ENCODE measurements around the gene TNFRSF14. TPM values are rescaled to one million over a fixed set of nuclear protein-coding genes. Genes with fewer than 3 reads are reported as not detected.
A peak's percentile ranks its signal among the peaks of the same experiment; 100 is the strongest.

Gene TNFRSF14
- total RNA-seq, 4 donors from 2014 or later, result 3.4 to 11.5 (median 5.0) TPM

DNA sequence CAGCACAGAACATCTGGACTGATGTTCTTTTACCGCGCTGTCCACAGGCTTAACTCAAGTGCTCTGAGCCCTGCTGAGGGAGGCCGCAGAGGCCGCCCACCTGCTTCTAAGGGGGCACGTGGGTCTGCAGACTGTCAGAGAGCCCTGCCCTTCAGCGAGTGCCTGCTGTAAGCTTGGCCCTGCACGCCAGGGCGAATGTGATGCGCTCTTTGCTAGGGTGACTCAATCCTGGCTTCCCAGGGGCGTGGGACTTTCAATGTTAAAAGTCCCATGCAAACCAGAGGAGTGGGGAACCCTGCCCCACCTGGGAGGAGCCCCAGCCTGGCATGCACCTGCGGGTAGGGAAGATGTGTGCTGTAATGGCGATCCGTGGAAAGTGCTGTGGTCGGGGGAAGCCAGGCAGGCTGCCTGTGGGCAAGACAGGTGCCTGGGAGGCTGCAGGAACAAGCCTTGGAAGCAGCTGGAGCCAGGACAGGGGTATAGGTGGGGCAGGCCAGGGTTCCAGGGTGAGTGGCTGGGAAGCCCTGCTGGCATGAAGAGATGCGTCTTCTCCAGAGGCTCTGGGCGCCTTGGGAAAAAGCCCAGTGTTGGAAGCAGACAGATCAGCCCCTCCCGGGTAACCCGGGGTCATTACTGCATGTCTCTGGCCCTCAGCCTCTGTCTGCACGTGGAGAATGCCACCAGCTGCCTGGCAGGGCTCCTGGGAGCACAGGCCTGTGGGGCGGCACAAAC lies 29.2 kb upstream of the TNFRSF14 start:
- H3K4me1 ChIP-seq, result peaks cover 78 to 80% of the 10 kb centered on the region in 2 donors
- TF ChIP-seq CTCF (IDR thresholded peaks at IDR 0.05 in 4 of 5, conservative IDR thresholded peaks at IDR 0.05 in 1 of 5), result no peak
- no peak for TF ChIP-seq POLR2A (IDR thresholded peaks at IDR 0.05)
- peak overlapping the region; percentile 53 to 99 (median 81) for H3K4me3 ChIP-seq
- H3K27ac ChIP-seq, result peak overlapping the region; percentile 85 to 95 (median 88)
- DNase-seq (peak; percentile 76 to 93), ATAC-seq (peak; percentile 21 to 42)
- no peaks in the 10 kb centered on the region for H3K36me3 ChIP-seq
- no peaks in the 10 kb centered on the region for H3K9me3 ChIP-seq
- in situ Hi-C loops (cut with MboI; ENCODE audit: low sequenced_read_pairs in 4 of 4), result loop anchor here in 1 of 4 donors (25.0 kb wide), 1 partner anchor 315 kb away; no protein-coding TSS in a partner anchor
- no peaks in the 10 kb centered on the region for H3K27me3 ChIP-seq
- intact Hi-C loops (cut with DNase I; ENCODE audit: low total_unique reads), result loop anchor here (1.0 kb wide), 2 partner anchors 59 to 115 kb away; partner anchors contain the start of genes PEX10 and PRXL2B

GRCh38 chr1:2527556-2527860 lies 28.7 kb upstream of the TNFRSF14 start:
- Histone ChIP-seq H3K27me3 (no peaks in the 10 kb centered on the region), H3K27ac (peak overlapping the region; percentile 85 to 95 (median 88)), H3K36me3 (no peaks in the 10 kb centered on the region), H3K4me3 (no peak overlapping the region), H3K4me1 (peaks cover 81 to 85% of the 10 kb centered on the region in 2 donors), H3K9me3 (no peaks in the 10 kb centered on the region)
- no peak for DNase-seq
- intact Hi-C loops (cut with DNase I; ENCODE audit: low total_unique reads) (no loop called here), in situ Hi-C loops (cut with MboI; ENCODE audit: low sequenced_read_pairs in 4 of 4) (loop anchor here in 1 of 4 donors (25.0 kb wide), 1 partner anchor 315 kb away; no protein-coding TSS in a partner anchor)
- TF ChIP-seq POLR2A (IDR thresholded peaks at IDR 0.05), result no peak
- no peak for TF ChIP-seq CTCF (IDR thresholded peaks at IDR 0.05 in 4 of 5, conservative IDR thresholded peaks at IDR 0.05 in 1 of 5)
- ATAC-seq, result no peak

- H3K4me3 ChIP-seq, result no peak overlapping the region
- in situ Hi-C loops (cut with MboI; ENCODE audit: low sequenced_read_pairs in 4 of 4), result loop anchor here in 1 of 4 donors (25.0 kb wide), 1 partner anchor 316 kb away; no protein-coding TSS in a partner anchor
- no peaks in the 10 kb centered on the region for H3K9me3 ChIP-seq
- peaks cover 77 to 88% of the 10 kb centered on the region in 2 donors for H3K4me1 ChIP-seq
- TF ChIP-seq CTCF (IDR thresholded peaks at IDR 0.05 in 4 of 5, conservative IDR thresholded peaks at IDR 0.05 in 1 of 5) (no peak), POLR2A (IDR thresholded peaks at IDR 0.05) (no peak)
- peak overlapping the region; percentile 85 to 95 (median 88) for H3K27ac ChIP-seq
- H3K36me3 ChIP-seq, result no peaks in the 10 kb centered on the region
- intact Hi-C loops (cut with DNase I; ENCODE audit: low total_unique reads), result loop anchor here (1.0 to 2.0 kb wide), 3 partner anchors 19 to 337 kb away; partner anchors contain the start of genes MORN1 and RER1
- DNase-seq (peak; percentile 85 to 96), ATAC-seq (peak; percentile 46 to 56)
- H3K27me3 ChIP-seq, result no peaks in the 10 kb centered on the region
Observed at GRCh38 chr1:2528016-2528415, 28.2 kb upstream of the TNFRSF14 start.

- intact Hi-C loops (cut with DNase I; ENCODE audit: low total_unique reads), result loop anchor here (1.0 to 2.0 kb wide), 3 partner anchors 18 to 338 kb away; partner anchors contain the start of genes MORN1 and RER1
- TF ChIP-seq POLR2A (IDR thresholded peaks at IDR 0.05), result no peak
- no peak for TF ChIP-seq CTCF (IDR thresholded peaks at IDR 0.05 in 4 of 5, conservative IDR thresholded peaks at IDR 0.05 in 1 of 5)
Observed at GRCh38 chr1:2528611-2528965, 27.6 kb upstream of the TNFRSF14 start.

More at GRCh38 chr1:2528611-2528965, 27.6 kb upstream of the TNFRSF14 start:
- no peak for ATAC-seq
- Histone ChIP-seq H3K36me3 (no peaks in the 10 kb centered on the region), H3K27me3 (no peaks in the 10 kb centered on the region), H3K9me3 (no peaks in the 10 kb centered on the region), H3K27ac (peak overlapping the region; percentile 85 to 95 (median 88)), H3K4me3 (peak overlapping the region in 2 of 4 donors; percentile 19 to 48), H3K4me1 (peaks cover 71 to 82% of the 10 kb centered on the region in 2 donors)
- DNase-seq, result no peak
- in situ Hi-C loops (cut with MboI; ENCODE audit: low sequenced_read_pairs in 4 of 4), result loop anchor here in 1 of 4 donors (25.0 kb wide), 1 partner anchor 316 kb away; no protein-coding TSS in a partner anchor
